PC-9 (cell line): Measurements from ENCODE around the gene NCOA5.

ENCODE experiments used
- CTCF ChIP-seq: fragments of 200-600 bp; sonication (generic); conservative IDR thresholded peaks from 2 replicates; pipeline ENCODE4 v1.6.1; 2017; ENCODE audit warnings: mixed run types, antibody characterized with exemption, mild to moderate bottlenecking, moderate library complexity
- EZH2 ChIP-seq: fragments of 200-600 bp; sonication (generic); IDR thresholded peaks from 2 replicates; pipeline ENCODE4 v1.8.0; 2017; ENCODE audit warnings: antibody characterized with exemption, low read depth

- TF ChIP-seq CTCF (no peak), EZH2 (no peak)
Observed at GRCh38 chr20:46056970-46057855, 32.5 kb downstream of the NCOA5 start.
